GM18511 (cell line): ENCODE measurements around the gene NT5C1A.

ENCODE experiments used
- ATAC-seq: cut with Tn5 transposase; IDR thresholded peaks from one replicate; pipeline ENCODE4 v1.9.1; 2021; ENCODE audit warnings: mild to moderate bottlenecking, moderate library complexity; ENCODE audit not compliant: unreplicated experiment

NT5C1A gene

DNA sequence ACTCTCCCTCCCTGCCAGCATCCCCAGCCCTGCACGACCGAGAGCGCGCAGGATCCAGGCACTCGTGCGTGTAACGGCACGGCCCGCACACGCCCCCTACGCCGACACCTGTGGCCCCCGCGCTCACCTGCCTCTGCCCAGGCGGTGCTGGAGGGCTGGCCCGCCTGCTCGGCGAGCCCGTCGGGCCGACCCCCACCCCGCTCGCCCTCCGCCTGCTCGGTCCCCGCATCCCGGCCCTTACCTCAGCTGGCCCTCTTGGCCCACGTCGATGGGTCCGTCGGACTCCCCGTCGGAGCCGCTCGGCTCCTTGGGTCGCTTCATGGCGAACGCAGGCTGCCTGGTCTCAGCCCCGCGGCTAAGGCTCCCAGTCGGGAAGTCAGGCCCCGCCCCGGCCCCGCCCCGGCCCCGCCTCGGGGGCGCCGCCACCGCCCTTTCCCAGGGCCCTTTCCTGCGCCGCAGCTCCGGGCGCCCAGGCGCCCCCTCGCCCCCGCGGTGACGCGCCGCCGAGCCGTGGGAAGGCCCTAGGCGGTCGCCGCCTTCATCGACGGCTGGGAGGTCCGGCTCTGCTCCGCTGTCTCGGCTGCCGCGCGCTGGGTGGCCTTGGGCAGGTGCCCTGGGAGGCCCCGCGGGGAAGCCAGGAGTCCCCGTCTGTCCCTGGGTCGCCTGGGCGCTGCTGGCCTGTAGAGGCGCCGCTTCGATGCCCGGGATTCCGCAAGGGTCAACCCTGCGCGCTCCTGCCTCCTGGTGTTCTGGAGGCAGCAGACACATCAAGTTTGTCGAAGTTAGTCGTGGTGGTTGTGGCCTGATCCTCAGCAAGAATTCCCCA is 32.4 kb downstream of the NT5C1A start, which contains the start of gene HEYL:
TSS of gene HEYL (minus strand) at position 339 of the 826 bp plus-strand sequence. CDS start at position 321, 18 bp downstream.
- no peak for ATAC-seq

DNA sequence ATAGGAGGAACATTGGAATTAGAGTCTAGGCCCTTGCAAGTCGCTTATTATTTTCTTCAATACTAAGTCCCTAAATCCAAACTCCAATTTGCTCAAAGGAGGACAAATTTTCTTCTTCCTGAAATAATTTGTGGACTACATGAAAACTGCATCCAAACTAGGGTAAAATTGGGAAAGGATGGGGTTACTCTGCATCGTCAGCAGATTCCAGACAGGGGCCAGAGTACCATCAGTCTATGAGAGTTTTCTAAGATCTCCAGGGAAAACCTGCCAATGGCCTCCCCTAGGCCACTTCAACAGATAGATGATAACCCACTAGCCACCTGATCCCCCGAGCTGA is 33.0 kb downstream of the NT5C1A start:
- ATAC-seq, result no peak

DNA sequence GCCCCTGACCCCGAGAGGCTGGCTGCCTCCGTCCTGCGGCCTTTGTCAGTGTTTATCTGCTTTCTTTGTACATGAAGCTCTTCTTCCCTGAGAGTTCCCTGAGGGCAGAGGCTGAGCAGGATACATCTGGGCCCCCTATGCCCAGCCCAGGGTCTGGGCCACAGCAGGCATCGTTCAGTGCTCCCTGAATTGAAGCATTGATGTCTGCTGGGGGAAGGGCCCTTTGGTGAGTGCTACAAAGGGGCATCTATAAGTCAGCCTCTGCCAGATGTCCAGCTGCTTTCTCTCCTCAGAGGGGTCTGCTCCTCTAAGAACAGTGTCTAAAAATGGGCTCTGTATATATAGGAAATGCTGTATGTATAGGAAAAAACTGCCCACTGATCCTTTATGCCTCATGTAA is 34.5 kb downstream of the NT5C1A start:
- ATAC-seq, result no peak

DNA sequence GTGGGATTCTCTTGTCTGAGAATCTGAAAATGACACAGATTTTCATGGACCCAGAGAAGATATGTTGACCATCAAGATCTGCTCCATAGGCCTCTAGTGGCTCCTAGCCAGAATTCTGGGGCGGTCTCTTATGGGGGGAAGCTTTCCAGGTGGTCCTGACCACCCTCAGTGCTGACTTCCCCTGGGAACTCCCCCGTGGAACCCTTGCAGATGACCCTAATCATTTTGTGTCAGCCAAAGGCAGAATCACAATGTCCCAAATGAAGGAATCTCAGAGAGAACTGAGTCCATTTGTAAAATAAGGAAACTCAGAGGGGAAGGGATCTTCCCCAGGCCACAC is 36.1 kb downstream of the NT5C1A start:
- ATAC-seq, result no peak

DNA sequence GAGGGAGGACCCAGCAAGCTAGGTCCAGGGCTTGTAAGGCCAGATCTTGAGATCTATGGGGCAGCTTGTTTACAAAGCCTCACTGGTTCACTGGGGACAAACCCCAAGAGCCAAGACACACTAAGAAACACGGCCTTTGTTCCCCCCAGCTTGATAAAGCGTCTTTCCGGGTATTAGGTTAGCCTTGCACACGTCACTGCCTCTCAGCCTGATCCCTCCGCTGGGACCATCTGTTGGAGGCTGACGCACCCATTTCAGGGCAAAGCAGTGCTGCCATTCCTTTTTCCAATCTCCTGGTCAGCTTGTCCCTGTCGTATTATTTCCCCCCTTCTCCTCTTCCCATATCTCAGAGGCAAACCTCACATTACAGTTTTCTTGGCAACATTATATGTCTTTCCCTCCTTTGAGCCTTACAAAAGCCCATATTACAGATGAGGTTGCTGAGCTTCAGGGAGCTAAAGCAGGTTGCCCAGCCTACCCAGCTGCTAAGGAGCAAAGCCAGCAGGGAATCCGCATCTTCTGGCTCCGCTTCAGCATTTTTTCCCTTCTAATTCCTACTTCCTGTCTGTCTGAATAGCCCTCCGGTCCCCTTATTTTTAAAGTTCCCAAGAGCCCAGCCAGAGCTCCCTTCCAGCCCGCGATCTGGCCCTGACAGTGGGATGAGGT is 36.6 kb downstream of the NT5C1A start:
- ATAC-seq, result no peak

DNA sequence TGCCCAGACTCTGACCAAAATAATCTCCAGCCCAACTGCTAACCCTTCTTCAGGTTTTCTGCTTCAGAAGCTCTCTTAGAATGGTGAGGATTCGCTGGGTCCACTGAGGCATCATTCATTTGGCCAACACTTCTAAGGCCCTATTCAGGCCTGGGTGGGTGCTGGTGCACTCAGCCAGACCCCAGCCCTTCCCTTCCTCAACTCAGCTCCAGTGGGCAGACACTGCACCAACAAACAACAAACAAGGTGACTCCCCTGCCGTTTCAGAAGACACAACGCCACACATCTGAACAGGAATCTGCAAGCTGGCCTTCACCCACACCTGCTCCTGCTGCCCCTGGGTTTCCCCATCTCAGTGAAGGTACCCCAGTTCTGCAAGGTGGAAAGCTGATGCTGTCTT is 38.5 kb downstream of the NT5C1A start:
- ATAC-seq, result no peak

DNA sequence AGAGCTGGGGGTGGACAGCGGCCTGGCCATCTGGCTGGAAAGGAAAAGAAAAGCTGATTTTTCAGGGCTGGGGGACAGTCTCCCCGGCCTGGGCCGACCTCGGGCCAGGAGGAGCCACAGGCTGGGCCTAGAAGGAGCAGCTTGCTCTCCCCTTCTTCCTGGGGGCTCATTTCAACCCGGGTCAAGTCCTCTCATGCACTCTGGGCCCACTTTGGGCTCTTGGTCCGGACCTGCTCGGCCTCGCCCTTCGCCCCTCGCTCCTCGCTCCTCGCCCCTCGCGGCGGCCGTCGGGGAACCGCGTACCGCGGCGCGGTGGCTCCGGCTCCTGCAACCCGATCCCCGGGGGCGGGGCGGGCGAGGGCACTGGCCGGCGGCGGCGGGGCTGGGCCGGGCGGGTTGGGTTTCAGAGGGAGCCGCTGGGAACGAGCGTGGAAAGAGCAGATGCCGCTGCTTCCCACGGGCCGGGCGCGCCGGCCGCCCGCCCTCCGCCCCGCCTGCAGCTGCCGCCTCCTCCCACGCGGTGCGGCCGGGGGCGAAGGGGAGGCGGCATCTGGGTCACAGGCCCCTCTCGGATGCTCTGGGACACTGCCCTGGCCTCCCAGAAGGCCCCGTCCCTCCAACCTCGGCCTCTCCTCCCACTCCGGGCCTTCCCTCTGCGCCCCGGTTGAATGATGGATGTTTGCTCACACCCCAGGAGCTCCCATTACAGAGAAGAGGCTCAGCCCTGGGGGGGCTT is 39.1 kb downstream of the NT5C1A start:
- ATAC-seq, result no peak

DNA sequence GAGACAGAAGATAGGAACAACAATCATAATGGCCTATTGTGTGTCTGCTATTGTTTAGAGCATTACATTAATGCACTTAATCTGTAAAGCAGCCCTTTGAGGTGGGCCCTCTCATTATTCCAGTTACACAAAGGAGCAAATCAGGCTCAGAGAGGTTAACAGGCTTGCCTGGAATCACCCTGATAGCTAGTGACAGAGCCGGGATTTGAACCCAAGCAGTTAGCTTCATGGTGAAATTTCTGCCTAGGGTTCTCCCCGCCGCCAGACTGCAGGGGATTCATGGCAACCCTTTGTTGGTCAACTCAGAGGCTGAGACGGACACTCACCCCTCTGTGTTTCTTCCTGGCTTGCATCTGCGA is 39.6 kb downstream of the NT5C1A start:
- no peak for ATAC-seq

DNA sequence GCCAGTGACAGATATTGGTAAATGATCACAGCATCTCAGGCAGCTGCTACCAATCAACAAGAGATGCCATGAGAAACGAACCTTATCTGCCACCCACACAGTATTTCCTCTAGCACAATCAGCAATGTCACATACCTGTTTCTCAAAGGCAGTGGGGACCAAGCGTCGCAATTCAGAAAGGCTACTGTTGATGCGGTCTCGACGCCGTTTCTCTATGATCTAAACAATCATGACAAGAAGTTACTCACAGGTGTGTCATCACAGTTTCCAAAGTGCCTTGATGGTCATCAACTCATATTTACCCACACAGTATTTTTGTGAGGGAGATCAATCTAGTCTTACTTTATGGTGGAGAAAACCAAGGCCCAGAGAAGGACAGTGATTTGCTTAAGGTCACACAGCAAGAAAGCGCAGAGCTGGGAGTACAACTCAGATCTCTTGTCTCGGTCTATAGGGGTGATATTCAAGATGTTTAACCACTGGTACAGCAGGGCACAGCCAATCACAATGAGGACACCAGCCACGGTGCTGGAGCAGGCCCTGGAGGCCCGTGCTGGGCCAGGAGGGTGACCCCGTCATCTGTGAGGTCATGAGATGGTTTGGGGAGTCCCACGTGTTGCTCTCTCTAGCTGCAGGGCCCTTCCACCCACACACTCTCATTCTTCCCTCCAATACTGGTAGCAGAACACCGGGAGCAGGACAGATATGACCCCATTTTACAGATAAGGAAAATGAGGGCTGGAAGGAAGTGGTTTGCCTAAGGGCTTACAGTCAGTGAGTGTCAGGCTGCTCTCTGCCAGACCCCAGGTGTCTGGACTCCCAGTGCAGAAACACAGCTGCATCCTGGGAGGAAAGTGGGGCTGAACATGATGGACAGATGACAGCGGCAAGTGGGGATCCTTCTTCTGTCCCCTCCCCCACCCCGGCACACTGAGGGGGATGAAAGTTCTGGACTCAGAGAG is 40.3 kb downstream of the NT5C1A start:
- no peak for ATAC-seq

DNA sequence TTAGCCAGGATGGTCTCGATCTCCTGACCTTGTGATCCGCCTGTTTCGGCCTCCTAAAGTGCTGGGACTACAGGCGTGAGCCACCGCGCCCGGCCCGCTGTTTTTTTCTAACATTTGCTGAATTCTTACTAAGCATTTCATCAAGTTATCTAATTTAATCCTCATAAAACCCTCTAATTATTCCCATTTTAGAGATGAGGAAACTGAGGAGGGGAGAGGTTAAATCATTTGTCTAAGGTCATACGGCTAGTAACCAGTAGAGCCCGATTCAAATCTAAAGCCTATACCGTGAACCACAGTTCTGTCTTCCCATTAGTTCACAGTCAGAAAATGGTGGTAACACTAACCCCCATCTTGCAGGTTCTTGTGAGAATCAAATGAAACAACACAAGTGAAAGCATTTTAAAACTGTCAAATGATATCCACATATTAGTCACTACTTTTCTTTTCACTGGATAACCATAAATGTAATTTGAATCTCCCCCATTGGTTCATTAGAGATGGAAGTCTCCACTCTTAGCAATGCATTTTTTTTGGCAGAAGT is 43.0 kb downstream of the NT5C1A start:
- ATAC-seq, result no peak

DNA sequence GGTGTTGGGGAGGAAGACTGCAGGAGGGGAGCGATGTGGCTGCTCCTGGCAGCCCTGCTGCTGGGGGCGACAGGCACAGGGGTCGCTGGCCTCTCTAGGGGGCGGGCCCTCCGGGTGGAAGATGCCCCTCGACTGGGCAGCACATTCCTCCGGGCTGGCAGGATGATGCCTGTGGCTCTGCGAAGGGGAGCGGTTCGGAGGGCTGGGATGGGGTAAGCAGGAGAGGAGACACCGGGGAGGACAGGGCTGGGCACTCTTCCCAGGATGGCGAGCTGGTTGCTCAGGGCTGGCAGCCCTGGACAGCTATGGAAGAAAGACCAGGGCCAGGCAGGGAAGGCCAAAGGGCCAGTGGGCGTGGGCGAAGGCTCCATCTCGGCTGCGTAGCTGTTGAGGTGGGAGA is 45.3 kb downstream of the NT5C1A start:
- no peak for ATAC-seq

DNA sequence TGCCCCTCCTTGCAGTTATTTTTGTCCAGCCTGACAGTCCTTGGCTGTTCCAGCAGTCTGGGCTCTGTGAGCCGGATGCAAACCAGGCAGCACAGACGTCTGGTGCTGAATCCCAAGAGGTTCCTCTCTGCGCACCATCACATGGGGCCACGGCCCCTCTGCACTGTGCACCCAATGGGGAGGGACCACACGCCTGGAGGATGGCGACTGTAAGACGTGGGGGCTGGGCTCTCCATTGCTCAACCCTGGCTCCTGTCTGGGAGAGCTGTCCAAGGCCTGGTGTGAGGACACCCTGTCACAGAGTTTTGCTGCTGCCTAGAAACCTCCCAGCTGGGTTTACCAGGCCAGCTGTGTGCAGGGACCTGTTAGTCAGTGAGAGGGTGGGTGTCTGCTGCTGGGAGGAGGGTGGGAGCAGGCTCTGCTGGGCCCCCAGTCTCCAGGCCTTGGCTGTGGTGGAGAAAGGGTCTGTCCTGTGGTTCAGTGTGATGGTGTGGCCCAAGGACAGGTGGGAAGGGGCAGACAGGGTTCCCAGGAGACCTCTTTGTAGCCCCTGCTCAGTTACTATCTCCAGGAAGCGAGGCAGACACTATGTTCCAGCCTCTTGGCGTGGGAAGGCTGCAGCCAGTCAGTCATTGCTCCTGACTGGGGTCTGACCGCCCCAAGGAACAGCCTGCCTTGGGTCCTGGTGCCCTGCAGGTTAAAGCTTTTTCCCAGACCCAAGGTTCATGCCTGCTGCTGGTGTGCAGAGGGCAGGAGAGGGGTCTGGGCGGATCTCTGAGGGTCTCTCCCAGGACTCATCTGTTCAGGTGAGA is 46.2 kb downstream of the NT5C1A start:
- no peak for ATAC-seq

DNA sequence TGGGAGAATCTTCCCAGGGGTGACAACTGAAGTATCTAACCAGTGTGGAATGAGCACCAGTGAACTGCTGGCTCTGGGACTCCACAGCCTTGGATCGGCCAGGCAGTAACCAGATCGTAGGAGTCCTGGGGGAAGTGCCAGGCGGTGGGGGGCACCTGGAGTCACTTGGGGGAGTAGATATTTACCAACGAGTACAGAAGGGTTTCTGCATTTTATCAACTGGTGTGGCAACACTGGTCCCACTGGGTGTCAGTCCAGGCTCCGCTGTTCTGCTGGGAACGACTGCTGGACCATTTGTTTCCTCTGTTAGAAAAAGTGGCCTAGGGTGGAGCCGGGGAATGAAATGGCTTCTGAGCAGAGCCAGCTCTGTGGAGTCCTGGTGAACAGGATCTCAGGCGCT is 46.9 kb downstream of the NT5C1A start:
- no peak for ATAC-seq

DNA sequence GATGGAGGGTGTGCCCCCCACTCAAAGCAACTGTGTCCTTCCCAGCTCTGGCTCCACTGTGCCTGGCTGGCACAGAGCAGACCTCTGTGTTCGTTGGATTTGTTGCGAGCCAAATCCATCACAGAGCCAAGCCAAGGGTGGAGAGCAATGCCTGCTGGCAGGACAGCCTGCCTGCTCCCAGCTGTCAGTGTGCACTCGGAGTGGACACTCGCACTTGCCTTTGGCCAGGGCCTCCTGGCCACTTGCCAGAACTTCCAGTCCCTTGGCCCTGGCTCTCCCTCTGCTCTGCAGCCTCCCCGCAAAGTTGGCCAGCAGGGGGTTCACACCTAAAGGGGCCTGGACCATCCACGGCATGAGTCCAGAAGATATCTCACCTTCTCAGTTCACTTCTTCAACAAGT is 48.9 kb downstream of the NT5C1A start:
- ATAC-seq, result no peak

DNA sequence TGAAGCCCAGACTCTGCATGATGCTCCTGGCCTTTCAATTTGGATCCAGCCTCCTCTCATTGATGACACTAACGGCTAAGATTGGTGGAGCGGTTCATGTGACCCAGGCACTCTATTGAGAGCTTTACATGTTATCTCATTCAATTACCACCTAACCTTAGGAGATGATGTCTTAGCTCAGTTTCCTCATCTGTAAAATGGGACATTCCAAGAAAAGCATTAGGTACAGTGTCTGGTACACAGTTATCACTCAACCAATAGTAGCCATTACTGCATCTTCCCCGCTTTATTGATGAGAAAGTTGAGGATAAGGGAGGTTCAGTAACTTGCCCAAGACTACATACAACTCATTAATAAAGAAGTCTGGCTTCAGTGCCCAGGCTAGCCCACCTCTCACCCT is 49.5 kb downstream of the NT5C1A start:
- no peak for ATAC-seq

DNA sequence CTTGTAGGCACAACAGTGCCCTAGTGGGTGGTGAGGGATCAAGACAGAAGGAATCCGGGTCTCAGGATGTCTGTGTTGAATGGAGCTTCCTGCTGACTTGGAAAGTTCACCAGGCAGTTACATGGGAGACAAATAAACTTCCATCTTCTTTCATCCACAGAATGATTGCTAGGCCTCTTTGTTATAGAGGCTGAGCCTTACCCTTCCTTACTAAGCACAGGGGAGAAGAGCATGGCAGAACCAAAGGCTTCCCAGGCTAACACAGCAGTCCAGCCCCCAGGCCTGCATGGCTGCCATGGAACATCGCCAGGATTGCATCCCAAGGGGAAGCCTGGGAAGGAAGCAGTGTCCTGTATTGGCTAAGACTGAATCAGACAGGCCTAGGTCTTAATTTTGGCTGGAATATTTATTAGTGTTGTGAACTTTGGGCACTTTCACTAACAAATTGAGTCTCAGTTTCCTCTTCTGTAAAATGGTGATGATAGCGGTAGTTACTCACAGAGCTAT is 51.2 kb downstream of the NT5C1A start:
- no peak for ATAC-seq

DNA sequence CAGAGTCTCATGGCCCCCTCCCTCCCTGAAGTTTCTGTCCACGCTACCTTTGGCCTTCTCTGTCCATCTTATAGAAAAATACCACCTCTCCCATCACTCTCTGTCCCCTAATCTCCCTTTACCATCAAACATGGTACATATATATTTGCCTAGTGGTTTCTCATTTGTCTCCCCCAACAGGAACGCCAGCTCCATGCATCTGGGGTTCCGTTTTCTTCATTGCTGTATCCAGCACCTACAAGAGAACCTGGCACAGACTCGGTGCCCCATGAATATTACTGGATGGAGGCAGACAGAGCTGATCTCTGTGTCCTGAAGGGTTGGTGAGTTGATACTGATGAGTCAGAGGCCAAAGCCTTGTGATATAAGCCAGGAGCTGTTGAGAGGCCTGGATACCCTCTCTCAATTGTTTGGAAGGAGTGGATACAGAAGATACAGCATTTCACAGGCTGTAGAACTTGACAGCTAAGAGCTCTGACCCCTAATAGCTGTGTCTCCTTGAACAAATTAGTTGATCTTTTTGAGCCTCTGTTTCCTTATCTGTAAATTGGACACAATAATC is 54.3 kb downstream of the NT5C1A start:
- no peak for ATAC-seq

DNA sequence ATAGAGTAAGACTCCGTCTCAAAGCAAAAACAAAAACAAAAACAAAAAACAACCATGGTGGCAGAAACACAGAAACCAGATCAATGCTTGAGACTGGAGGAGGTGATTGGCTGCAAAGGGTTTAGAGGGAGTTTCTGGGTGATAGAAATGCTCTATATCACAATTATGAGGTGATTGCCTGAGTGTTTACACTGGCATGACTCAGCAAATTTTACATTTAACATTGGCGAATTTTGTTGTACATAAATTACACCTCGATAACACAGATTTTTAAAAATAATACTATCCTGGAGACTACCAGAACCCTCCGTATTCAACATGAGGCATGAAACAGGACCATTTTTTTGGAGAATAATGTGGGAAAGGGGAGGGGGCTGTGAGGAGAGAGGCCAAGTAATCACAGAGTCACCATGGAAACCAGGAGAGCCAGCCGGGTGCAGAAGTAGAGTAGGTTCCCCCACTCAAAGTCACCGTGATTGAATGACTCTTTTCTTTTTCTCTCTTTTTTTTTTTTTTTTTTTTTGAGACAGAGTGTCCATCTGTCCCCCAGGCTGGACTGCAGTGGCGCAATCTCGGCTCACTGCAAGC is 56.7 kb downstream of the NT5C1A start:
- no peak for ATAC-seq

DNA sequence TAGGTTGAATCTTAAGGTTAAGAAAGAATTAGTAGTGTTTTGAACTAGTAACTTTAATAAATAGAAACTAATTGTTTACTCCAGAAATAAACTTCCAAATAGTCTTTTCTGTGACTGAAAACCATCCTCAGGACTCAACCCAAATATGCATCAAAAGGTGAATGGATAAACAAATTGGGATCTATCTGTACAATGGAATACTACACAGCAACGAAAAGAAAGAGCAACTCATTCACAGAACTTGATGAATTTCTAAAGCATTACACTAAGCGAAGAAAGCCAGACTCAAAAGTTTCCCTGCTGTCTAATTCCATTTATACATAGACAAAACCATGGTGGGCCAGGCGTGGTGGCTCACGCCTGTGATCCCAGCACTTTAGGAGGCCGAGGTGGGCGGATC is 57.4 kb downstream of the NT5C1A start:
- ATAC-seq, result no peak
